SJCRH30 (cell line): ENCODE data around the gene CACNA1C. TPM values are rescaled to one million over a fixed set of nuclear protein-coding genes. Genes with fewer than 3 reads are reported as not detected.

Experiments used
- DNase-seq, 2 experiments: peaks; one replicate each; pipeline ENCODE4 v3.0.0-alpha.2; 2015 to 2020
- H3K27ac ChIP-seq: fragments of 250-450 bp; sonication (Bioruptor Pico); 2 replicates; pipeline ENCODE4 v1.5.1; 2020; ENCODE audit warnings: mild to moderate bottlenecking, moderate library complexity
- H3K27me3 ChIP-seq: fragments of 250-450 bp; sonication (Bioruptor Pico); 2 replicates; pipeline ENCODE4 v1.5.1; 2020; ENCODE audit warnings: mild to moderate bottlenecking, moderate library complexity
- H3K36me3 ChIP-seq: fragments of 250-450 bp; sonication (Bioruptor Pico); 2 replicates; pipeline ENCODE4 v1.5.1; 2020; ENCODE audit warnings: mild to moderate bottlenecking, moderate library complexity
- H3K4me1 ChIP-seq: fragments of 250-450 bp; sonication (Bioruptor Pico); 2 replicates; pipeline ENCODE4 v1.5.1; 2020; ENCODE audit warnings: mild to moderate bottlenecking, moderate library complexity
- H3K4me3 ChIP-seq: fragments of 250-450 bp; sonication (Bioruptor Pico); 2 replicates; pipeline ENCODE4 v1.5.1; 2020; ENCODE audit warnings: mild to moderate bottlenecking, moderate library complexity
- H3K9me3 ChIP-seq: fragments of 250-450 bp; sonication (Bioruptor Pico); replicated peaks from 2 replicates; pipeline ENCODE4 v1.5.1; 2020; ENCODE audit warnings: mild to moderate bottlenecking, moderate library complexity
- total RNA-seq: library from RNA; depleted of rRNA; stranded (reverse); fragments of >200 nt; shearing (Covaris generic); gene quantifications from 2 replicates; pipeline ENCODE4 v1.2.3, GENCODE V29; 2014

Gene CACNA1C
- total RNA-seq, 1 experiment from 2014 or later, result not detected

DNA sequence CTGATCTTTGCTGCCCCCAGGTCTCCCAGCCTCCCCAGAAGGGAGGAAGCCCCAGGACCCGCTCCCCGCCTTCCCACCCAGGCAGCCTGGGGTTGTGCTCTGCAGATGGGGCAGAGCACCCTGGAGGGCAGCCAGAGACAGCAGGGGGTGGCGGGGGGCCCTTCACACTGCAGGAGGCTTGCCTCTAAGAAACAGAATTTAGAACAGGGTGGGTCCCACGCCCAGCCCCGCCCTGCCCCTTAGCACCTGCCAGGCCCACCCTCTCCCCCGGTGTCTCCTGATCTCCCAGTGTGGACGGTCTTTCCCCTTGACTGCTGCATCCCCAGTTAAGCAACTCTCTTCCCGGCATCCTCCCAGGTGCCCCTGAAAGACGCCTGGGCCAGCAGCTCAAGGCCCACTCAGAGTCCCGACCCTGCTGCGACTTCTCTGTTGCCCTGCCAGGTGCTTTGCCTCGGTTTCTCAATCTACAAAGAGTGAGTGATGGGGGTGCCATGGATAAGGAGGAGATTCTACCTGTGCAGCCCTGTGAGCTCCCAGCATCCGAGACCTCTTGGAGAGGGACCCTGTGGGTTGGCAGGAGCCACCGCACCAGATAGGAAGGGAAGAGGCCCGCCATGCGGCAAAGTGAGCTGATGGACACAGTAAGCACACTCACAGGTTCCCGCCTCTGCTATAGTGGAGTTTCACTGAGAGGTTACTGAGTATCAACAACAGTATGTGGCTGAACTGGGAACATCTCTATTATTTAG, 414.8 kb downstream of the CACNA1C start:
- no peak overlapping the region for H3K27ac ChIP-seq
- H3K4me3 ChIP-seq, result no peak overlapping the region
- H3K36me3 ChIP-seq, result no peaks in the 10 kb centered on the region

DNA sequence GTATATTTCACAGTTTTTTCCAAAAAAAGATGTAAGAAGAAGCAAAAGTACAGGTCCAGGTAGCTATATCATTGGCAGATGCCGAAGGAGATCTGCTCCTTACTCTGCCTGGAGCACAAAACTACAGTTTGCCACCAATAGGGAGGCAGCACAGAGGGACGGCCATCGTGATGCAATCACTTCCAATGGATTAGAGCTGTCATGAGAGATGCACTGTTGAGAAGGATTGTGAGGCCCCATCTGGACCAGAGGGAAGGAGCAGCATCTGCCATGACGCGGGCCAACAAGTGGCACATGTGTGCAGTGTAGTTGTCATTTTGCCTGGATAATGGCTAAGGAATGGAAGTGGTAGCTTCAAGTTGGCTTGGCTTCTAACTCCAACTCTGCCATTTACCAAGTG, 423.2 kb downstream of the CACNA1C start:
- Histone ChIP-seq H3K27me3 (peaks cover 2% of the 10 kb centered on the region; the same call in 1 of the 2 replicates), H3K4me3 (no peak overlapping the region), H3K9me3 (no peaks in the 10 kb centered on the region), H3K27ac (no peak overlapping the region), H3K36me3 (no peaks in the 10 kb centered on the region), H3K4me1 (no peaks in the 10 kb centered on the region)
- DNase-seq, result no peak

More for the DNA sequence above, 414.8 kb downstream of the CACNA1C start:
- H3K9me3 ChIP-seq, result no peaks in the 10 kb centered on the region
- H3K4me1 ChIP-seq, result no peaks in the 10 kb centered on the region
- DNase-seq, result no peak
- peaks cover 37% of the 10 kb centered on the region for H3K27me3 ChIP-seq

DNA sequence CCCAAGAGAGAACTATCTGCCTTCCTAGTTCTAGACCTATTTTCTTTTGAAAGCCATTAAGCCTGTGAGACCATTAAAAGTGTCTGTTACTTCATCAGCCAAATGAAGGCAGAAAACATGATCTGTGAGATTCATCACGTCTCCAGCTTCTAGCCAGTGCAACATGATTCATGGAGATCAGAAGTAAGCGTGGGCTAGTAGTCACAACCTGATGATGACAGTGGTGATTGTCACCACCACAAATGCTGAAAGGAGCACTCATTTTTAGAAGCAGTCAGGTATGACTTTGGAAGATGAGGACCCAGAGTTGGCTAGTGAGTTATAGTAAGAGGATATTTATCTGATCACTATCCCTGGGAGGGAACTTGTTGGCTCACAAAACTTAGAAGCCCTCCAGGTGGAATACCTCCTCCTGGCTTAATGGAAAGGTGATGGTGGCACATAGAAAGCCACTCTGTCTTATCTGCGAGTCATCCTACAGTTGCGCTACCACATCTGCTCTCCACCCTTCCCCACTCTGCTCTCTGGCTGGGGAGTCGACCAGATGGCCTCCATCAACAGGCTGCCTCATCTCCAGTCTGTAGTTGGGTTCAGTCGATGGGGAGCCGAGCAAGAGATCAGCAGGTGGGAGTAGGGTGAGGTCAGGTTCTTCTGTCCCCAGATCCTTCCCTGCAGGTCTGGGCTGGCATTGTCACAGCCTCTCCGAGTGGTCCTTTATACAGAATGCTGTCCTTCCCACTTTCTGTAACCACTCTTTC, 424.4 kb downstream of the CACNA1C start:
- DNase-seq, result no peak
- H3K27ac ChIP-seq, result no peak overlapping the region
- no peaks in the 10 kb centered on the region for H3K9me3 ChIP-seq
- no peak overlapping the region for H3K4me3 ChIP-seq
- H3K36me3 ChIP-seq, result no peaks in the 10 kb centered on the region
- H3K27me3 ChIP-seq, result peaks cover 12% of the 10 kb centered on the region
- no peaks in the 10 kb centered on the region for H3K4me1 ChIP-seq

DNA sequence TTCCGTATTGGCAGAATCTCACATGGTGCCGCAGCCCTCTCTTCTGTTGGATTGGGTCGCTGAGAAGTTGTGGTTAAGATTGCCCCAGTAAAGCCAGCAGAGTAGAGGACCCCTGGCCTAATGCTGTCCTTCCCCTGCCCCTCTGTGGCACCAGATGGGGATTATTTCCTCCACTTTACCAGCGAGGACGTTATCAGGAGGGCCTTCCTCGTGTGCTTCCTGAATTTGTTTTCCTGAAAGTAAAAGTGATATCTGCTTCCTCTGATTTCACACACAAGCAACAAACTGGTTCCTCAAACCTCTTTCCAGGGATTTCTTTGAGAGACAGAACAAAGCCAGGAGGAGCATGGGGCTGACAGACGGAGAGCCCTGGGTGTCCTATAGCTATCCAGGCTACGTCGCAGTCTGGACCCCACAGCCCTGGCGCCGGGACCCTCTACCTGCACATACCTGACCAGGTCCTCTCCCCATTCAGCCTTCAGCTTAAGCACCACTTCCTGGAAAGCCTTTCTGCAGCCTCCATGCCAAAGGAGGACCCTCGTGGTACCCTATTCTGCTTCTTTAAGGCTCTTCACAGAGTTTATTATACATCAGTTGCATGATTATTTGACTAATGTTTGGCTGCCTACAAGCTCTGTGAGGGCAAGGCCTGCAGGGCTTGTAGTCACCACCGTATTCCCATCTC, 427.2 kb downstream of the CACNA1C start:
- no peak for DNase-seq
- H3K27ac ChIP-seq, result no peak overlapping the region
- H3K4me3 ChIP-seq, result no peak overlapping the region
- H3K4me1 ChIP-seq, result no peaks in the 10 kb centered on the region
- peaks cover 31% of the 10 kb centered on the region for H3K27me3 ChIP-seq
- no peaks in the 10 kb centered on the region for H3K9me3 ChIP-seq
- H3K36me3 ChIP-seq, result no peaks in the 10 kb centered on the region

DNA sequence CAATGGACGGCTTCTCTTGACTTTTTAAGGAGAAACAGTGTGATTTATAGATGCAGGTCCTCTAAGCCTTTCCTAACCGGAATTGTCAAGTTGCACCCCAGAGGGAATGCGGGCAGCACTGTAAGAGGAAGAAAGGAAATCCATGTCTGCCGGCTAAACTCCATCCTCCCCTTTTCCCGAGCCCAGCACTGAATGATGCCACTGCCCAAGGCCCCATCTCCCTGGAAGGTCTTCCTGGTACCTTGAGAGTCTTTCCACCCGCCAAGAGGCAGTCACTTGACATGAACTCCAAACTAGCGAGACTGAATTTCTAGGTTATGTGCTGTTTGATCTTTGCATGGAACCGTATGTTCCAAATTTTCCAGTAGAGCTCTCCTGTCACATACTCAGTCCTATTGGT, 428.6 kb downstream of the CACNA1C start:
- H3K27me3 ChIP-seq, result peaks cover 31% of the 10 kb centered on the region
- H3K9me3 ChIP-seq, result no peaks in the 10 kb centered on the region
- no peaks in the 10 kb centered on the region for H3K4me1 ChIP-seq
- H3K27ac ChIP-seq, result no peak overlapping the region
- no peak overlapping the region for H3K4me3 ChIP-seq
- H3K36me3 ChIP-seq, result no peaks in the 10 kb centered on the region
- no peak for DNase-seq

DNA sequence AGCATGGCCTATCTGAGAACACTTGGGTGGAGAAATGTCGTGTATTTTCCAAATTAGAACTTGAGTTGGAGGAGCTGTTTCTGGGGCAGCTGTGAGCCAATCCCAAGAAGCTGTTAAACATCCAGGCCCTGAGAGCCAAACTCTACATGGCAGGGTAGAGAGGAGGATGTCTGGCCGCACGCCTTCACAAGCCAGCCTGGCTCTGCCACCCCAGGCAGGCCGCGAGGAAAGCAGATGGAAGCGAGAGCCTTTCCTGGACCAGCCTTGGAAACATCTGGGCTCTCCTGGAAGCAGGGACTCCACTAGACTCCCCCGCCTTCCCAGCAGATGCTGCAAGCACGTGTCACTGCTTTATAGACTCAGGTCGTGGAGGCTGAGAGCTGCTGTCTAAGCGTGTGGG, 429.2 kb downstream of the CACNA1C start:
- Histone ChIP-seq H3K4me3 (no peak overlapping the region), H3K36me3 (no peaks in the 10 kb centered on the region), H3K9me3 (no peaks in the 10 kb centered on the region; the same call in 1 of the 2 replicates), H3K4me1 (no peaks in the 10 kb centered on the region), H3K27ac (no peak overlapping the region), H3K27me3 (peaks cover 31% of the 10 kb centered on the region)
- no peak for DNase-seq

DNA sequence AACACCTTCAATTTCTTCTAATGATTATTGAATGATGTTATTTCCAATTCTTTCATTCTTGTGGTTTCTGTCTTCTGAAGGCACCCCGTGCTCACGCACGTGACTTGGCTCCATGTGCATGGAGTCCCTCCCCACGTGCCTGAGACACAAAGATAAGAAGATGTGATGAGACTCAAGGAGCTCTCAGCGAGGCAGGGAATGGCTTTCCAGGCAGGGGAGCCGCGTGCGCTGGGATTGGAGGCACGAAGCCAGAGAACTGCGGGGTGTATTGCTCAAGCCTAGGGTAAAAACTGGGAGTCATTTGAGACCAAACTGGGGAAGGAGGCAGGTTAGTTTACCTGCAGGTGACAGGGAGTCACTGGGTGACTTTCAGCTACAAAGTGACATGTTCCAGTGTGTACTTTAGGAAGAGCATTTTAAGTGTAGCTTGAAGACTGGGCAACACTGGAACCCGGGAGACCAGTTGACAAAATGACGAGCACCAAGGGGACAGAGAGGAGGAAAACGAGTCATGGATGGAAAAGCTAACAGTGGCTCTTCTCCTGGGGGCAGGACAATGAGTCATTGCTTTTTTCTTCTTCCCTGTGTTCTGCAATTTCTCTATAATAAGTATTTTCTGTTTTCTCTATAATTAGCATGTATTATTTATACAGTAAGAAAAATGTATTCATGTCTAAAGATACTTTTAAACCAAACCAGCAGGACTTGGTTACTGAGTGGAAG, 430.3 kb downstream of the CACNA1C start:
- H3K27me3 ChIP-seq, result peaks cover 36% of the 10 kb centered on the region
- DNase-seq, result no peak

DNA sequence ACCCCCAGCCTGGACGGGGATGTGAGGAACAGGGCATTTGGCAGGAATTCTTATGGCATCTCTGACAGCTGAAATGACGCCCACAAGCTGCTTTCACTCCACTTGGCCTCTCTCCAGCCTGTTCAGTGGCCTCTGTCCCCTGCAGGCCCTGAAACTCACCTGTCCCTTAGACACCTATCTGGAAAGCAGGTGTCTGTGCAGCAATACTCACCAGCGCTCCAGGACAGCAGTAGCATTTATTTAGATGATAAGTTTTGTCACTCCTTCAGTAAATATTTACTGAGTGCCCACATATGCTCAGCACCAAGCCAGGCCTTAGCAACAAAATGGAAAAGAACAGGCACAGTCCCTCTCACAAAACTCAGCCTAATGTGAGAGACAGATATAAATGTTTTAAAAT, 430.9 kb downstream of the CACNA1C start:
- Histone ChIP-seq H3K4me3 (no peak overlapping the region), H3K27ac (no peak overlapping the region), H3K9me3 (no peaks in the 10 kb centered on the region; the same call in 1 of the 2 replicates), H3K36me3 (no peaks in the 10 kb centered on the region), H3K27me3 (peaks cover 36% of the 10 kb centered on the region), H3K4me1 (no peaks in the 10 kb centered on the region)
- DNase-seq, result no peak

More for the DNA sequence above, 430.3 kb downstream of the CACNA1C start:
- Histone ChIP-seq H3K9me3 (no peaks in the 10 kb centered on the region; the same call in 1 of the 2 replicates), H3K36me3 (no peaks in the 10 kb centered on the region), H3K27ac (no peak overlapping the region), H3K4me1 (no peaks in the 10 kb centered on the region), H3K4me3 (no peak overlapping the region)

DNA sequence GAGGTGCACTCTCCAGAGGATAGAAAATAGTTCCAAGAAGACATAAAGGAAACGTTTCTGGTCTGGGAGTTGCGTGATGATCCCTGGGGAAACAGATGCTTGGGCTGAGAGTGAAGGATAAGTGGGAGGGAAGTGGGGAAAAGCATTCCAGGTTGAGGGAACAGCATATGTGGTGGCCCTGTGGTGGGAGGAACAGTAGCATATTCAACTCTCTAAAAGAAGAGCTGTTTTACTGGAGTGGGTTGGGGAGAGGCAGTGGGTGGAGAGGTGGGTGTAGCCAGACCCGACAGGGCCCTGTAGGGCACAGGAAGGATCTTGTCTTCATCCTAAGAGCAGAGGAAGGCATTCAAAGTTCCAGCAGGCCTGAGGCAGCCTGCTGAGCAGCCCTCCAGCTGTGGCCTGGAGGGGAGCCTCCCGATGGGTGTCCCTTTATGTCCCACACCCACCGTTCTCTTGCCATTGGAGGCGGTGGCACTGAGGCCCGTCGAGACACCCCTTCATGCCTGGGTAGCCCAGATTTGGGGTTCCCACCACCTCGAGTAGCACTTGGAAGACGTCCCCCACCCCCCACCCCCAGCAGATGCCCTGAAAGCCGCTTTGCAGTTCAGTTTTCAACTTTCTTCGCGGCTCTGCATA, 431.5 kb downstream of the CACNA1C start:
- Histone ChIP-seq H3K4me3 (no peak overlapping the region), H3K36me3 (no peaks in the 10 kb centered on the region), H3K27me3 (peaks cover 37% of the 10 kb centered on the region), H3K4me1 (no peaks in the 10 kb centered on the region), H3K9me3 (no peaks in the 10 kb centered on the region; the same call in 1 of the 2 replicates), H3K27ac (no peak overlapping the region)
- DNase-seq, result no peak

DNA sequence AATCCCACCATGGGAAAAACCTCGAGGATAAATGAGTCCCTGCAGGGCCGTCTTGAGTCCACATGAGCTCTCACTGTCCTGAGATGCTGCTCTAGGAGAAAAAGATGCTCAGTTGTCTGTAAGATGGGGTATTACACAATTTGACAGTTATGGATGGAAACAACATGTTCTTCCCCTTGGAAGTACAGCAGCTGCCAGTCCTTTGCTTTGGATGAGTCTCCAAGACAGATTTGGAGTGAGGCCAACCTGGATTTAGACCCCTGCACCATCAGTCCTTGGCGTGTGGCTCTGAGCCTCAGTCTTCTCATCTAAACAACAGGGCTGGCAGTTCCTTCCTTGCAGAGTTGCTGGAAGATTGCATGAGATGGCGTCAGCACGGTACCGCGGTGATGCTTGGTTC, 432.9 kb downstream of the CACNA1C start:
- no peak overlapping the region for H3K4me3 ChIP-seq
- H3K9me3 ChIP-seq, result no peaks in the 10 kb centered on the region; the same call in 1 of the 2 replicates
- peaks cover 44% of the 10 kb centered on the region for H3K27me3 ChIP-seq
- peak in 1 of 2 experiments; percentile 7 for DNase-seq
- no peaks in the 10 kb centered on the region for H3K36me3 ChIP-seq
- H3K27ac ChIP-seq, result no peak overlapping the region
- H3K4me1 ChIP-seq, result no peaks in the 10 kb centered on the region

DNA sequence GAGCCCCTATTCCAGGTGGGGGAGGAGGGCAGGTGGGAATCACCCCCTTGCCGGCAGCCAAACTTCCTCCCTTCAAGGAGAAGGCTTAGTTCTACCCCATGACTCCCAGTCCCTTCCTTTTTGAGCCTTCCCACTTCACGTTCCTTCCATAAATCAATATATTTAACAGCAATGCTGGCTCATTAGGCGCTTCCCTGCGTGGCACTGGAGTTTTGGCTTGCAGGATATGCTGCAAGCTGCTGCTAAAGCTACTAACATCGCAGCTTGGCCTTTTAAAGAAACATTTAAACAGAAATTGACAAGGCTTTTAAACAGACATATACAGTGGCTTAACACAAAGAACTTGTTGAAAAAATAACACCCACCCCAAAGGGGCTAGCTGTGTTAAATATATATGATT, 434.0 kb downstream of the CACNA1C start:
- H3K36me3 ChIP-seq, result no peaks in the 10 kb centered on the region
- peaks cover 38% of the 10 kb centered on the region for H3K27me3 ChIP-seq
- no peak overlapping the region for H3K4me3 ChIP-seq
- H3K9me3 ChIP-seq, result no peaks in the 10 kb centered on the region; the same call in 1 of the 2 replicates
- no peaks in the 10 kb centered on the region for H3K4me1 ChIP-seq
- no peak for DNase-seq
- no peak overlapping the region for H3K27ac ChIP-seq

DNA sequence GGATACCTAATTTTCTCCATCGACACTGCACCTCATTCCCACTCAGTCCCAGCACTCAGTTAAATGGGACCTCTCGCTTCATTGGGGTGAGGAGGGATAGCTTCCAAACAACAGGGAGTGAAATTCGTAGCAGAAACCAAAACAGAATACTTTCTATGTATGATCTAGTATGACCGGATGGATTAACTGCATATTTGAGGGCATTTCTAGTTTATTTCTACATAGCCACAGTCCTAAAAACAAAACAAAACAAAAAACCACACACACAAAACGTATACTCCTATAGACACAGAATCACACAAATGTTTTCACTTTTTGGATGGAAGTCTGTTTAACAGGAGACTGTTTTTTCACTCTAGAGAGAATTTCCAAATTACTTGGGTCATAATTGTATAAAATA, 434.5 kb downstream of the CACNA1C start:
- Histone ChIP-seq H3K4me3 (no peak overlapping the region), H3K27me3 (peaks cover 36% of the 10 kb centered on the region), H3K4me1 (no peaks in the 10 kb centered on the region), H3K9me3 (no peaks in the 10 kb centered on the region; the same call in 1 of the 2 replicates), H3K36me3 (no peaks in the 10 kb centered on the region), H3K27ac (no peak overlapping the region)
- no peak for DNase-seq

DNA sequence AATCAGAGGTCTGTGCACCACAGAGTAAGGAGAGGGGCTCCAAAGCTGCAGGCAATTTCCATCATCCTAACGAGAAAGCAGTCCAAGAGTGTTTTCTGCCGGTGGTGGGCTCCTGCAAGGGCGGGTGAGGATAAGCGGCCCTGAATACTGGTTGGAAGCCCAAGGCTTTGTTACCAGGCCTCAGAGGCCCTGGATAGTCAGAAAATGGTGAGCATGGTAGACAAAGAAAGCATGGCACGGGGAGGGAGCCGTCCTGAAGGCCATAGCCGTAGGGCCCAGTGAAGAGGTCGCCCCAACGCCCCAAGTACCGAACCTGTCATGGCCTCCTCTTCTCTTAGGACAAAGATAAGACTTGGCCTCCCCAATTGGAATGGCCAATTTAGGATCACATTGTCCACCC, 435.3 kb downstream of the CACNA1C start:
- no peaks in the 10 kb centered on the region; the same call in 1 of the 2 replicates for H3K9me3 ChIP-seq
- no peak overlapping the region for H3K4me3 ChIP-seq
- no peaks in the 10 kb centered on the region for H3K4me1 ChIP-seq
- no peaks in the 10 kb centered on the region for H3K36me3 ChIP-seq
- no peak for DNase-seq
- H3K27me3 ChIP-seq, result peaks cover 33% of the 10 kb centered on the region
- no peak overlapping the region for H3K27ac ChIP-seq

DNA sequence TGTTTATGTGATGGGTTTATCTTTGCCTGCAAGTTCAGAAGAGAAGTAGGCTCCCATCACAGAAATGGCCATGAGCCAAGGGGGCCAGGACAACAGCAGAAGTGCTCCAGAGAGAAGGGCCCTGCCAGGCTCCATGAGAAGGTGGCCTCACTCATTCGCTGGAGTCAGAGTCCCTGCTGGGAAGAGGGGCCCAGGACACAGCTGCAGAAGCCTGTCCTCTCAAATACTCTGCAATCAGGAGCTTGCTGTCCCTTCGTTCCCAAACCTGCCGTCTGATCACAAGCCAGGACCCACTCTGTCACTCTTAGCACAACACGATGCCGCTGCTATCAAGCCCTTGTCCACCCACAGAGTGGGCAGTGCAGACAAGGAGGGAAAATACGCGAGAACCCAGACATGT, 435.8 kb downstream of the CACNA1C start:
- Histone ChIP-seq H3K4me1 (no peaks in the 10 kb centered on the region), H3K9me3 (no peaks in the 10 kb centered on the region; the same call in 1 of the 2 replicates), H3K4me3 (no peak overlapping the region), H3K27me3 (peaks cover 36% of the 10 kb centered on the region), H3K27ac (no peak overlapping the region), H3K36me3 (no peaks in the 10 kb centered on the region)
- no peak for DNase-seq
